RWPE1 (cell line): ENCODE measurements around the gene ZSWIM6.
A peak's percentile ranks its signal among the peaks of the same experiment; 100 is the strongest.
"Not testable (repeated sequence)": the region's sequence is repeated elsewhere in the genome, so short reads cannot be mapped to it uniquely, and the experiment has no call there.

Source experiments
- CTCF ChIA-PET: fragments of 350-600 bp; sonication (Branson Sonifier 250); formaldehyde crosslinking; extraction: SDS; loops from one replicate; lab custom pipeline; 2021; lab: Yijun Ruan, JAX
- POLR2A ChIA-PET: fragments of 400-600 bp; formaldehyde crosslinking; extraction: SDS; loops from one replicate; lab custom pipeline; 2020; ENCODE audit warnings: antibody characterized with exemption; ENCODE audit not compliant: low non-redundant PET; lab: Yijun Ruan, JAX
- DNase-seq: peaks from one replicate; pipeline ENCODE4 v3.0.0; 2012; ENCODE audit warnings: low spot score
- H3K27ac ChIP-seq: fragments of 450-650 bp; 2 replicates; pipeline ENCODE4 v1.5.1; 2017
- TF ChIP-seq, protein P1 (sequence below): fragments of 450-650 bp; conservative IDR thresholded peaks from 2 replicates; pipeline ENCODE4 v1.5.1; 2017; ENCODE audit warnings: low read depth, mild to moderate bottlenecking

Gene ZSWIM6

DNA sequence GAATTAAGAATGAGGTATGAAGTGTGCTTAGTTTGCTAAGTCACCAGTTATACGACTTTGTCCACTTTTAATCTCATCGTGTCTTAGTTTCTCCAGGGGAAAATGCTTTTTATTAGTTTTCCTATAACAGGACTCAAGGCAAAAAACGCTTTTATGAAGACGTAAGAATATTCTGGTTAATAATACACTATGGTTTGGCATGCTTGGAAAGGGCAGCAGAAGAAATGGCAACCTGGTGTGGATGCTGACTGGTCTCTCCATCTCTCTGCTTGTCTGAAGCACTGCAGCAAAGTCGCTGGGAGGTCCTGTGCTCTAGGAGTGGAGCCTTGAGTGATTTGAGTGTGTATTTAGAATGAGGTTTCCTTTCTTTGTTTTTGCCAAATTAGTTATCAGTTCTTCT is 78.8 kb downstream of the ZSWIM6 start:
- DNase-seq: no peak
- TF ChIP-seq, protein P1, sequence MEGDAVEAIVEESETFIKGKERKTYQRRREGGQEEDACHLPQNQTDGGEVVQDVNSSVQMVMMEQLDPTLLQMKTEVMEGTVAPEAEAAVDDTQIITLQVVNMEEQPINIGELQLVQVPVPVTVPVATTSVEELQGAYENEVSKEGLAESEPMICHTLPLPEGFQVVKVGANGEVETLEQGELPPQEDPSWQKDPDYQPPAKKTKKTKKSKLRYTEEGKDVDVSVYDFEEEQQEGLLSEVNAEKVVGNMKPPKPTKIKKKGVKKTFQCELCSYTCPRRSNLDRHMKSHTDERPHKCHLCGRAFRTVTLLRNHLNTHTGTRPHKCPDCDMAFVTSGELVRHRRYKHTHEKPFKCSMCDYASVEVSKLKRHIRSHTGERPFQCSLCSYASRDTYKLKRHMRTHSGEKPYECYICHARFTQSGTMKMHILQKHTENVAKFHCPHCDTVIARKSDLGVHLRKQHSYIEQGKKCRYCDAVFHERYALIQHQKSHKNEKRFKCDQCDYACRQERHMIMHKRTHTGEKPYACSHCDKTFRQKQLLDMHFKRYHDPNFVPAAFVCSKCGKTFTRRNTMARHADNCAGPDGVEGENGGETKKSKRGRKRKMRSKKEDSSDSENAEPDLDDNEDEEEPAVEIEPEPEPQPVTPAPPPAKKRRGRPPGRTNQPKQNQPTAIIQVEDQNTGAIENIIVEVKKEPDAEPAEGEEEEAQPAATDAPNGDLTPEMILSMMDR: no peak
- CTCF ChIA-PET: no interaction called here
- H3K27ac ChIP-seq: no peak overlapping the region
- POLR2A ChIA-PET: no interaction called here

DNA sequence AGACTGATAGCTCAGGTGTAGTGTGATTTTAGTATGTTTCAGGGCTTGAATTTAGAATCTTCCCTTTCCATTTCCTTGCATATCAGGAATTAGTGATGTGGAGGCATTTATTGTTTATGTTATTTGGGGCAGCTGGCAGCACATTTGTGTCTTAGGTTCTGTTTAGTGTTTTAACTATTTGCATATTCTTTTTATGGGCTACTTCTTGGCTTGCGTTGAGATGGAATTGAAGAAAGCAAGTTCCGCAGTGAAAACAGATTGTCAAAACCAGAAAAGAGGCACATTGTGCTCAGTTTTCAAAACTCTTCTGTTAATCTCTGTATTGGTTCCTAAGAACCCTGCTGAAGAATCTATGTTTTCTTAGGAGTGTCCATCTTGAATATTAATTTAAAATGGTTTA is 80.3 kb downstream of the ZSWIM6 start:
- no peak for DNase-seq
- no peak overlapping the region for H3K27ac ChIP-seq
- POLR2A ChIA-PET: no interaction called here
- CTCF ChIA-PET: no interaction called here
- TF ChIP-seq, protein P1: no peak

DNA sequence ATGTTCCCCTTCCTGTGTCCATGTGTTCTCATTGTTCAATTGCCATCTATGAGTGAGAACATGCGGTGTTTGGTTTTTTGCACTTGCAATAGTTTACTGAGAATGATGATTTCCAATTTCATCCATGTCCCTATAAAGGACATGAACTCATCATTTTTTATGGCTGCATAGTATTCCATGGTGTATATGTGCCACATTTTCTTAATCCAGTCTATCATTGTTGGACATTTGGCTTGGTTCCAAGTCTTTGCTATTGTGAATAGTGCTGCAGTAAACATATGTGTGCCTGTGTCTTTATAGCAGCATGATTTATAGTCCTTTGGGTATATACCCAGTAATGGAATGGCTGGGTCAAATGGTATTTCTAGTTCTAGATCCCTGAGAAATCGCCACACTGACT is 81.1 kb downstream of the ZSWIM6 start:
- H3K27ac ChIP-seq, CTCF ChIA-PET, DNase-seq, POLR2A ChIA-PET: not testable (repeated sequence)

DNA sequence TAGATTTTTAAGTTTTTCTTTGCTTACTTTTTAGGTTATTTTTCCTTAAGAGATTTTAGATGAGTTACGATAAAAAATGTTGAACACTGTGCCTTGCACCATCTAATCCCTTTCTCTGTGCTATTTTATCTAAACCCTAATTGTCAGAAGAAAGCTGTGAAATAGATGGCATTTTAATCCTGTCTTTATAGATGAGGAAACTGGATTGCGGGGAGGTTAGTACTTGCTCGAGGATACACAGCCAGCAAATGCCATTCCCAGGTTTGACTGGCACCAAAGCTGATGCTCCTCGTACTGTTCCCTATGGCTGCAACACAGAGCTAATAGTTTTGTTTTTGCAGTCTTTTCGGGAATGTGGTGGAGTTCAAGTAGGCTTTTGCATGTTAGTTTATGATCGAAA is 82.7 kb downstream of the ZSWIM6 start:
- POLR2A ChIA-PET: interaction anchor here (0.6 kb wide), 1 partner anchor 39 kb away, joined by 10 read pairs; no protein-coding TSS in a partner anchor
- no peak overlapping the region for H3K27ac ChIP-seq
- no peak for DNase-seq
- TF ChIP-seq, protein P1: no peak
- CTCF ChIA-PET: interaction anchor here (0.6 to 1.4 kb wide), 3 partner anchors 11 to 245 kb away, joined by 3 to 4 read pairs (median 3); no protein-coding TSS in a partner anchor

DNA sequence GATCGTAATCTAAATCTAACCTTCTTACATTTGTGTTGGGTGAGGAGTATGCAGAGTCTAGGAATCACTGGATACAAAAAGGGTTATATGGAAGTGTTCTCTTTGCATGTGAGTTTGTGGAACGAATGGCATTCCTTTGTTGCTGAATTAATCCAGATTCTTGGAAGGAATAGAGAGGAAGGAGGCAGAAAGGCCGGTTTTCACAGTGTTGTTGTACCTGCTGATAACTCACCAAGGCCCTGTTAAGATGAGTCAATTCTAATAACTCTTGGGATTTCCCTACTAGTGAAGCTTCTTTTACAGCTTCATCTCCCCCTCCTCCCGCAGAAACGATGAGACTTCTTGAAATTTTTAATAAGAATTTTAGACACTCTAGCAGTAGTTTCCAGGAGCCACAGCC is 84.0 kb downstream of the ZSWIM6 start:
- H3K27ac ChIP-seq: no peak overlapping the region

DNA sequence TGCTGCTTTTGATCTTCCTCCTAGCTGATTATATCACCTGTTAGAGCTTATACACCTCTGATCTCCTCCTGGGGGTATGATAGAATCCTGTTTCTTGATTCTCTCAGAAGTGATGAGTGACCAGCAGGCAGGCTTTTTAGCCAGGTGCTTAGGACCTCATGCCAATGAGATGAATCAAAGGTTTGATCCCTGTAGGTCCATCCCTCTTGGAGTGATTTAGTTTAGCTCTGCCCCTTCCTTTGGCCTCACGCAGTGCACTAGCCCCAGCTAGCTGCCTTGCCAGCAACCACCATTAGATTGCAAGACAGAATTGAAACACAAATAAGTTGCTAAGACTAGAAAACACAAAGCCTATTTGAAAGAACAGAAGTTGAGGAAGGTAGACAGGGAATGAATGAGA is 84.4 kb downstream of the ZSWIM6 start:
- POLR2A ChIA-PET: no interaction called here
- TF ChIP-seq, protein P1: no peak

More for the DNA sequence above, 84.0 kb downstream of the ZSWIM6 start:
- ChIA-PET POLR2A (no interaction called here), CTCF (interaction anchor here (0.6 kb wide), 1 partner anchor 579 kb away, joined by 3 read pairs; no protein-coding TSS in a partner anchor)
- DNase-seq: peak; percentile 50
- TF ChIP-seq, protein P1: no peak

DNA sequence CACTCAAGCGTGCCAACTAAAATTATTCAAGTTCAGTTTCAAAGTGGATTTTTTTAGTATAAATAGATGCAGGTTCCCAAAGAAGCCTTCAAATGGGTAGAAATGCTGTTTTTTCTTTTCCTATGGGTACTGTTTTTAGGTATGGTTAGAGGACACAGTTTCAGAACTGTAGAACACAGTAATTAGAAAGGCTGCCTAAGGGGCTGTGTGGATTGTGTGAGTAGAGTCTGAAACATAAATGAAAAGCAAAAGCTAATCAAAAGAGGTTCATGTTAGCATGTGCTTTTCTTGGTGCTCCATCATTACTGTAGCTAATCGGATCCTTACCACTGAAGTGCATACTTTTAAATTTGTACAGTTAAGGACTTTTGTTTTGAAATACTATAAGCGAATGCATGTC is 85.3 kb downstream of the ZSWIM6 start:
- TF ChIP-seq, protein P1: no peak
- CTCF ChIA-PET: interaction anchor here (1.0 kb wide), 1 partner anchor 14 kb away, joined by 3 read pairs; no protein-coding TSS in a partner anchor
- no peak for DNase-seq
- no peak overlapping the region for H3K27ac ChIP-seq
- POLR2A ChIA-PET: no interaction called here

More for the DNA sequence above, 84.4 kb downstream of the ZSWIM6 start:
- CTCF ChIA-PET: interaction anchor here (0.5 to 0.6 kb wide), 2 partner anchors 82 to 579 kb away, joined by 3 read pairs; no protein-coding TSS in a partner anchor
- DNase-seq: peak; percentile 30
- no peak overlapping the region for H3K27ac ChIP-seq
